ENCODE results near the gene LY6G6C.

The LY6G6C gene

GRCh38 chr6:31723980-31724691, 2.6 kb upstream of the LY6G6C start:
- Histone ChIP-seq H3K27ac (ENCODE audit: low read depth, low read length) (no peak overlapping the region), H2BK12ac (ENCODE audit: low read length) (no peak overlapping the region), H3K4ac (ENCODE audit: low read depth, low read length) (no peak overlapping the region), H4K8ac (ENCODE audit: low read depth, low read length) (no peak overlapping the region), H2BK5ac (ENCODE audit: low read depth, low read length, poor library complexity) (no peak overlapping the region), H3K4me3 (ENCODE audit: low read depth, low read length) (no peak overlapping the region), H4K12ac (ENCODE audit: low read depth, low read length) (no peak overlapping the region), H3K79me2 (ENCODE audit: control insufficient read depth, insufficient read depth, low read length, poor library complexity) (peaks cover 3% of the 10 kb centered on the region), H2AFZ (ENCODE audit: insufficient read depth, low read length, poor library complexity) (no peak overlapping the region), H3K79me1 (ENCODE audit: low read length) (no peaks in the 10 kb centered on the region), H3K9me3 (ENCODE audit: insufficient read depth, low read depth, low read length) (no peaks in the 10 kb centered on the region), H2AK5ac (ENCODE audit: low read length) (no peak overlapping the region), H3K9ac (ENCODE audit: low read length) (no peak overlapping the region), H3K18ac (ENCODE audit: low read length) (no peak overlapping the region), H3K4me1 (ENCODE audit: control insufficient read depth in 1 of 2, insufficient read depth in 2 of 2, low read length in 2 of 2) (peaks cover 7 to 12% of the 10 kb centered on the region in 2 experiments), H2BK120ac (ENCODE audit: insufficient read depth, low read length, poor library complexity) (no peak overlapping the region), H3K23ac (ENCODE audit: low read length) (no peak overlapping the region), H3K27me3 (ENCODE audit: insufficient read depth, low read length) (no peaks in the 10 kb centered on the region), H3K36me3 (ENCODE audit: control insufficient read depth in 1 of 2, insufficient read depth in 2 of 2, low read length in 2 of 2) (peaks cover 19 to 33% of the 10 kb centered on the region in 2 experiments), H3K14ac (ENCODE audit: low read length) (no peak overlapping the region), H4K91ac (ENCODE audit: low read depth, low read length) (no peak overlapping the region), H3K4me2 (ENCODE audit: low read length) (no peak overlapping the region)
- WGBS (ENCODE audit: extremely low coverage, insufficient coverage, insufficient read length): no CpG with 5 or more reads among the region's 25 CpGs
- DNase-seq: no peak

- no peak for DNase-seq
- H3K4me2 ChIP-seq (ENCODE audit: low read length): no peak within 1 kb of the TSS
- no peak within 1 kb of the TSS for H2AFZ ChIP-seq (ENCODE audit: insufficient read depth, low read length, poor library complexity)
- H3K4me1 ChIP-seq (ENCODE audit: control insufficient read depth in 1 of 2, insufficient read depth in 2 of 2, low read length in 2 of 2): peaks cover 7 to 12% of the 10 kb centered on the region in 2 experiments
- no peaks in the 10 kb centered on the region for H3K27me3 ChIP-seq (ENCODE audit: insufficient read depth, low read length)
- no peak within 1 kb of the TSS for H2BK12ac ChIP-seq (ENCODE audit: low read length)
- H2BK5ac ChIP-seq (ENCODE audit: low read depth, low read length, poor library complexity): no peak within 1 kb of the TSS
- no peaks in the 10 kb centered on the region for H3K79me1 ChIP-seq (ENCODE audit: low read length)
- no peak within 1 kb of the TSS for H3K4me3 ChIP-seq (ENCODE audit: low read depth, low read length)
- no peak within 1 kb of the TSS for H3K23ac ChIP-seq (ENCODE audit: low read length)
- H3K18ac ChIP-seq (ENCODE audit: low read length): no peak within 1 kb of the TSS
- H4K12ac ChIP-seq (ENCODE audit: low read depth, low read length): no peak within 1 kb of the TSS
- no peak within 1 kb of the TSS for H4K8ac ChIP-seq (ENCODE audit: low read depth, low read length)
- no peak within 1 kb of the TSS for H2AK5ac ChIP-seq (ENCODE audit: low read length)
- no peaks in the 10 kb centered on the region for H3K9me3 ChIP-seq (ENCODE audit: insufficient read depth, low read depth, low read length)
- no peak within 1 kb of the TSS for H3K9ac ChIP-seq (ENCODE audit: low read length)
- H3K79me2 ChIP-seq (ENCODE audit: control insufficient read depth, insufficient read depth, low read length, poor library complexity): no peaks in the 10 kb centered on the region
- H3K36me3 ChIP-seq (ENCODE audit: control insufficient read depth in 1 of 2, insufficient read depth in 2 of 2, low read length in 2 of 2): peaks cover 15 to 29% of the 10 kb centered on the region in 2 experiments
- H3K4ac ChIP-seq (ENCODE audit: low read depth, low read length): no peak within 1 kb of the TSS
- H2BK120ac ChIP-seq (ENCODE audit: insufficient read depth, low read length, poor library complexity): no peak within 1 kb of the TSS
- H3K27ac ChIP-seq (ENCODE audit: low read depth, low read length): no peak within 1 kb of the TSS
- no peak within 1 kb of the TSS for H4K91ac ChIP-seq (ENCODE audit: low read depth, low read length)
- H3K14ac ChIP-seq (ENCODE audit: low read length): no peak within 1 kb of the TSS
- WGBS (ENCODE audit: extremely low coverage, insufficient coverage, insufficient read length): no CpG with 5 or more reads among the region's 46 CpGs
These were observed 1.9 kb upstream of the LY6G6C start, which contains the start of gene MPIG6B for GRCh38 chr6:31723245-31723979. Gene MPIG6B, plus strand, starts transcription at chr6:31723373. Its CDS starts 11 bp downstream, at chr6:31723384.

GRCh38 chr6:31722173-31722572, 627 bp upstream of the LY6G6C start:
- H3K18ac ChIP-seq (ENCODE audit: low read length): no peak overlapping the region

GRCh38 chr6:31720196-31720770, 1.3 kb downstream of the LY6G6C start:
- DNase-seq: peak; percentile 95 to 97
- no peak overlapping the region for H4K8ac ChIP-seq (ENCODE audit: low read depth, low read length)

More at GRCh38 chr6:31722173-31722572, 627 bp upstream of the LY6G6C start:
- H3K4me1 ChIP-seq (ENCODE audit: control insufficient read depth in 1 of 2, insufficient read depth in 2 of 2, low read length in 2 of 2): peaks cover 17 to 23% of the 10 kb centered on the region in 2 experiments
- H2BK5ac ChIP-seq (ENCODE audit: low read depth, low read length, poor library complexity): no peak overlapping the region
- no peak overlapping the region for H3K4me3 ChIP-seq (ENCODE audit: low read depth, low read length)
- peaks cover 4 to 16% of the 10 kb centered on the region in 2 experiments for H3K36me3 ChIP-seq (ENCODE audit: control insufficient read depth in 1 of 2, insufficient read depth in 2 of 2, low read length in 2 of 2)
- H2AFZ ChIP-seq (ENCODE audit: insufficient read depth, low read length, poor library complexity): no peak overlapping the region
- H4K8ac ChIP-seq (ENCODE audit: low read depth, low read length): no peak overlapping the region
- no peak overlapping the region for H3K9ac ChIP-seq (ENCODE audit: low read length)
- H2BK12ac ChIP-seq (ENCODE audit: low read length): no peak overlapping the region
- no peak overlapping the region for H3K4me2 ChIP-seq (ENCODE audit: low read length)
- no CpG with 5 or more reads among the region's 3 CpGs for WGBS (ENCODE audit: extremely low coverage, insufficient coverage, insufficient read length)
- H3K14ac ChIP-seq (ENCODE audit: low read length): no peak overlapping the region
- H4K91ac ChIP-seq (ENCODE audit: low read depth, low read length): no peak overlapping the region
- no peak overlapping the region for H2AK5ac ChIP-seq (ENCODE audit: low read length)
- no peaks in the 10 kb centered on the region for H3K79me2 ChIP-seq (ENCODE audit: control insufficient read depth, insufficient read depth, low read length, poor library complexity)
- DNase-seq: no peak
- H3K79me1 ChIP-seq (ENCODE audit: low read length): peaks cover 3% of the 10 kb centered on the region
- H4K12ac ChIP-seq (ENCODE audit: low read depth, low read length): no peak overlapping the region
- H2BK120ac ChIP-seq (ENCODE audit: insufficient read depth, low read length, poor library complexity): no peak overlapping the region
- no peaks in the 10 kb centered on the region for H3K9me3 ChIP-seq (ENCODE audit: insufficient read depth, low read depth, low read length)
- no peak overlapping the region for H3K23ac ChIP-seq (ENCODE audit: low read length)
- H3K27me3 ChIP-seq (ENCODE audit: insufficient read depth, low read length): no peaks in the 10 kb centered on the region
- no peak overlapping the region for H3K27ac ChIP-seq (ENCODE audit: low read depth, low read length)
- H3K4ac ChIP-seq (ENCODE audit: low read depth, low read length): no peak overlapping the region

More at GRCh38 chr6:31720196-31720770, 1.3 kb downstream of the LY6G6C start:
- Histone ChIP-seq H3K23ac (ENCODE audit: low read length) (no peak overlapping the region), H3K79me2 (ENCODE audit: control insufficient read depth, insufficient read depth, low read length, poor library complexity) (no peaks in the 10 kb centered on the region), H2BK120ac (ENCODE audit: insufficient read depth, low read length, poor library complexity) (no peak overlapping the region), H4K91ac (ENCODE audit: low read depth, low read length) (peak overlapping the region; percentile 3), H3K4ac (ENCODE audit: low read depth, low read length) (no peak overlapping the region), H3K4me2 (ENCODE audit: low read length) (no peak overlapping the region), H3K4me3 (ENCODE audit: low read depth, low read length) (no peak overlapping the region), H3K27me3 (ENCODE audit: insufficient read depth, low read length) (no peaks in the 10 kb centered on the region), H3K79me1 (ENCODE audit: low read length) (peaks cover 3% of the 10 kb centered on the region), H2BK12ac (ENCODE audit: low read length) (no peak overlapping the region), H3K36me3 (ENCODE audit: control insufficient read depth in 1 of 2, insufficient read depth in 2 of 2, low read length in 2 of 2) (peaks cover 0 to 2% of the 10 kb centered on the region in 2 experiments), H4K12ac (ENCODE audit: low read depth, low read length) (no peak overlapping the region), H3K9me3 (ENCODE audit: insufficient read depth, low read depth, low read length) (no peaks in the 10 kb centered on the region), H2BK5ac (ENCODE audit: low read depth, low read length, poor library complexity) (no peak overlapping the region), H2AK5ac (ENCODE audit: low read length) (no peak overlapping the region), H3K4me1 (ENCODE audit: control insufficient read depth in 1 of 2, insufficient read depth in 2 of 2, low read length in 2 of 2) (peaks cover 17 to 23% of the 10 kb centered on the region in 2 experiments), H3K14ac (ENCODE audit: low read length) (no peak overlapping the region), H3K27ac (ENCODE audit: low read depth, low read length) (peak overlapping the region; percentile 3), H3K18ac (ENCODE audit: low read length) (no peak overlapping the region), H2AFZ (ENCODE audit: insufficient read depth, low read length, poor library complexity) (no peak overlapping the region), H3K9ac (ENCODE audit: low read length) (no peak overlapping the region)
- no CpG with 5 or more reads among the region's 5 CpGs for WGBS (ENCODE audit: extremely low coverage, insufficient coverage, insufficient read length)

All from trophoblast cell (in vitro differentiated cells and primary cell).